Mucosa of rectum (tissue), 2 donors: ENCODE data around the gene ACSM5.
"Not testable (repeated sequence)": the region's sequence is repeated elsewhere in the genome, so short reads cannot be mapped to it uniquely, and the experiment has no call there.

Source experiments
- H3K27ac ChIP-seq, 2 donors: one replicate each; pipeline ENCODE4 v1.7.0; 2013; ENCODE audit warnings: inconsistent platforms in 2 of 2, low read depth in 2 of 2, low read length in 2 of 2
- H3K27me3 ChIP-seq, 2 donors: one replicate each; pipeline ENCODE4 v1.7.0; 2013; ENCODE audit warnings: low read length in 2 of 2; ENCODE audit not compliant: control insufficient read depth in 2 of 2, insufficient read depth in 2 of 2
- H3K36me3 ChIP-seq, 2 donors: one replicate each; pipeline ENCODE4 v1.7.0; 2013; ENCODE audit warnings: low read length in 2 of 2; ENCODE audit not compliant: control insufficient read depth in 2 of 2, insufficient read depth in 2 of 2
- H3K4me1 ChIP-seq, 2 donors: one replicate each; pipeline ENCODE4 v1.7.0; 2013; ENCODE audit warnings: low read length in 2 of 2, mild to moderate bottlenecking in 1 of 2; ENCODE audit not compliant: control insufficient read depth in 2 of 2, insufficient read depth in 2 of 2
- H3K4me3 ChIP-seq, 2 donors: one replicate each; pipeline ENCODE4 v1.7.0; 2013; ENCODE audit warnings: low read length in 2 of 2
- H3K9ac ChIP-seq, 2 donors: one replicate each; pipeline ENCODE4 v1.7.0; 2013; ENCODE audit warnings: low read length in 2 of 2, low read depth in 1 of 2, mild to moderate bottlenecking in 1 of 2
- H3K9me3 ChIP-seq, 2 donors: one replicate each; pipeline ENCODE4 v1.7.0; 2013; ENCODE audit warnings: low read length in 2 of 2; ENCODE audit not compliant: control insufficient read depth in 2 of 2
- donor health status: healthy.
- donor health status: Normal muscosa, but diverticular disease.

The ACSM5 gene

DNA sequence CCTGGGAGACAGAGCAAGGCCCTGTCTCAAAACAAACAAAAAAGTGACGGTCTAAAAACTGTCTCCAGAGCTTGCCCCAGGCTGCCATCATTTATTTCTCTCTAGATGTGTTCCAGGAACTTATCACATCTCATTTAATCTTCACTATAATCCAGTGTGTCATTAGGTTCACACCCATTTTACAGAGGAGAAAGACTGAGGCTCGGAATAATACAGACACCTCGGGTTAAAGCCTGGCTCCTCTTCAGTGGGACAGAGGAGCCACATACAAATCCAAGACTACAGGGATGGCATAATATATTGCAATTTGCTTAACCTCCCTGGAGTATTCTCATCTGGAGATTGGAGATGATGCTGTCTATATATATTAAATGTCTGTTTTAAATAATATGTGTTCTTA is 10.7 kb upstream of the ACSM5 start:
- Histone ChIP-seq H3K9ac (no peak overlapping the region), H3K9me3 (no peaks in the 10 kb centered on the region), H3K27me3 (no peaks in the 10 kb centered on the region), H3K4me1 (peaks cover under 1 to 8% of the 10 kb centered on the region in 2 donors), H3K4me3 (no peak overlapping the region), H3K27ac (no peak overlapping the region), H3K36me3 (no peaks in the 10 kb centered on the region)

DNA sequence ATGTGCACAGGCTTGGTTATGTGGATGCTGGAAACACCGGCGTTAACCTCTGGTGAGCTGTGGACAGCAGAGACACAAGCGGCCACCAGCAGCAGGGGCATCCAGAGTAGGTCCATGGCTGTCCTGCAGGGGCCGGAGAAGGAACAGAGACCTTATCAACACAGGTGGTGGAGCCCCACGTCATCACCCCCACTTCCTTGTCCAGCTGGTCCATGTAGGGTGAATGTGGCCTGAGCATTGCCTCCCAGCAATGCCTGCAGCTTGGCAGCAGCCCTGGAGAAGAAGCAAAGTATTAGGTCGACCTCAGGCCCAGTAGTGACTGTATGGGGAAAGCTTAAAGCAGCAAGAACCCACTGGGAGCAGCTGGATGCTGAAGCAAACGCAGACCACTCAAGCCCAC is 10.1 kb upstream of the ACSM5 start:
- Histone ChIP-seq H3K36me3 (no peaks in the 10 kb centered on the region), H3K9me3 (no peaks in the 10 kb centered on the region), H3K4me1 (peaks cover 0 to 8% of the 10 kb centered on the region in 2 donors), H3K27me3 (no peaks in the 10 kb centered on the region), H3K4me3 (no peak overlapping the region), H3K27ac (no peak overlapping the region), H3K9ac (no peak overlapping the region)

DNA sequence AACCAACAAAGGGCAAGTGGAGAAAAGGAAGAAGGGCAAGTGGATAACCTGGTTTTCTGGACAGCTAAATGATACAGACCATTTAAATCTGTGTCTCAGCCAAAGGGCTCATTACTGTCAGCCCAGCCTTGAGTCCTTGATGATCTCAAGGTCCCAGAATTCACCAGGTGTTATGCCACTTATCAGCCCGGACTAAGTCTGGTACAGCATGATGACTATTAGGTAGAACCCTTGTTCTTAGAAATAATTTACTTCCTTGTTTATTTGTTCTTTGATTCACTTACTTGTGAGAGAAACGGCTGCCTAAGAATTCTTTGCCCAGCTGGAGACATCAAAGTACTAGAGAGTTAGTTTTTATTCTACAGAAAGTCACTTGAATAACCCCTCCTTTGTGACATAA is 8.3 kb upstream of the ACSM5 start:
- no peaks in the 10 kb centered on the region for H3K9me3 ChIP-seq
- no peaks in the 10 kb centered on the region for H3K36me3 ChIP-seq
- H3K27ac ChIP-seq: no peak overlapping the region

DNA sequence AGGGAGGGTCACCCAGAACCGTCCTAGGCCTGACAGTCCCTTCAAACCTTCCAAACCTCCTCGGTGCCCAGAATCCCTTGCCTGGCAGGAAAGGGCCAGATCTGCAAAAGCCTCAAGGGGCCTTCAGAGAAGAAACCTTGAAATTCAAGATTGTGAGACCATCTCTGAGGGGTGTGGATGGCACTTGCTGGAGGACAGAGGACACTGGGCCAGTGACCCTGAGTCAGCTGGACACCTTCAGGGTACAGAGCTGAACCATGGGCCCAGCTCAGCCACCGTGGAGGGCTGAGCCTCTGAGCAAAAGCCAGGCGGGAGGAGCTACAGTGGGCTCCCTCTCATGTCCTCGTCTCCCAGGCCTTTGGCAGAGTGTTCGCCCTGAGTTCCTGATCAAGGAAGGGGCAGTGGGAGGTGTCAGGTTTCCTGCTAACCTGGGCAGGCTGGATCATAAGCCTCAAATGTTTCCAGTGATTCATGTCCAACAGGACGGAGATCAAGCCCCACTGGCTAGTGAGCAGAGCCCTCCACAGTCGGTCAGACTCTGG is 7.8 kb upstream of the ACSM5 start:
- Histone ChIP-seq H3K27me3 (no peaks in the 10 kb centered on the region), H3K36me3 (no peaks in the 10 kb centered on the region), H3K4me3 (no peak overlapping the region), H3K9ac (no peak overlapping the region), H3K27ac (no peak overlapping the region), H3K4me1 (peaks cover 0 to 4% of the 10 kb centered on the region in 2 donors), H3K9me3 (no peaks in the 10 kb centered on the region)

More for the DNA sequence above, 8.3 kb upstream of the ACSM5 start:
- Histone ChIP-seq H3K9ac (no peak overlapping the region), H3K4me1 (peaks cover 0 to 4% of the 10 kb centered on the region in 2 donors), H3K27me3 (no peaks in the 10 kb centered on the region), H3K4me3 (no peak overlapping the region)

DNA sequence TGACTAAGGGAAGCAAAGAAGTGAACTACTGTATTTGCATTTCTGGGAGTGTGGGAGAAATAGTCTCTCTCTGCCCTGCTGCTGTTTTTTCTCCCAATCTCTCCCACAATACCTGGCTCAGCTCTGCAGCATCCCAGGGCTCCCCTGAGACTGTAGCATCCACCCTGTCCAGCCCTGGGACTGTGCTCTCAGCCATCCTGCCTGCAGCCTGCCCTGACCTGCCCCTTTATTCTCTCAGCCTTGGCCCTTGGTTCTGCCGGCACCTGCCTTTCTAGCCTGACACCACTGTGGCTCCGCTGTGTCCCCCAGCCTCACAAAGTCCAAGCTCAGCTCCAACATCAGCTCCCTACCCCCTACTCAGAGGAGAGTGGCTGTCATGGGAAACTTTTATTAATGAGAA is 6.7 kb upstream of the ACSM5 start:
- no peaks in the 10 kb centered on the region for H3K9me3 ChIP-seq
- no peaks in the 10 kb centered on the region for H3K27me3 ChIP-seq
- H3K4me3 ChIP-seq: no peak overlapping the region
- H3K27ac ChIP-seq: no peak overlapping the region
- peaks cover 0 to 4% of the 10 kb centered on the region in 2 donors for H3K4me1 ChIP-seq
- no peak overlapping the region for H3K9ac ChIP-seq
- no peaks in the 10 kb centered on the region for H3K36me3 ChIP-seq

DNA sequence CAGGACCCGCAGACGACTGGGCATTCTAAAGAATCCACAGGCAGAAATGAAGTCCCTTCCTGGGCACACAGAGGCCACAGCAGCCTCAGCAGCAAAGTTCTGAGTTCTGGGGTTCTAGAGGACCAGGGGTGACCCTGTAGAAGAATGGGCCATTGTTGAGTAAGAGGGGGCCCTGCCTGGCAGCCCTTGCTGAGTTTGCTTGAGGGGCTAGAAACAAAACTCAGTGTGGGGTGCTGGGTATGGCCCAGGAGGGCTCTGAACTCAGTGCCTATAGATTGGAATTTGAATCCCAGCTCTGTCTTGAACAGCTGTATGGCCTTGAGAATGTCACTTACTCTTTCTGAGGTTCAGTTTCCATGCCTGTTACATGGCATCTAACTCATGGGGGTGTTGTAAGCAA is 4.7 kb upstream of the ACSM5 start, which contains the start of gene PDILT:
Gene PDILT, minus strand, starts transcription at position 101 of the 400 bp plus-strand sequence. CDS start 5,437 bp downstream, outside the sequence.
- no peak within 1 kb of the TSS for H3K4me3 ChIP-seq
- no peaks in the 10 kb centered on the region for H3K36me3 ChIP-seq
- no peak within 1 kb of the TSS for H3K9ac ChIP-seq
- H3K4me1 ChIP-seq: peaks cover 0 to under 1% of the 10 kb centered on the region in 2 donors
- no peaks in the 10 kb centered on the region for H3K9me3 ChIP-seq
- no peaks in the 10 kb centered on the region for H3K27me3 ChIP-seq
- H3K27ac ChIP-seq: no peak within 1 kb of the TSS

DNA sequence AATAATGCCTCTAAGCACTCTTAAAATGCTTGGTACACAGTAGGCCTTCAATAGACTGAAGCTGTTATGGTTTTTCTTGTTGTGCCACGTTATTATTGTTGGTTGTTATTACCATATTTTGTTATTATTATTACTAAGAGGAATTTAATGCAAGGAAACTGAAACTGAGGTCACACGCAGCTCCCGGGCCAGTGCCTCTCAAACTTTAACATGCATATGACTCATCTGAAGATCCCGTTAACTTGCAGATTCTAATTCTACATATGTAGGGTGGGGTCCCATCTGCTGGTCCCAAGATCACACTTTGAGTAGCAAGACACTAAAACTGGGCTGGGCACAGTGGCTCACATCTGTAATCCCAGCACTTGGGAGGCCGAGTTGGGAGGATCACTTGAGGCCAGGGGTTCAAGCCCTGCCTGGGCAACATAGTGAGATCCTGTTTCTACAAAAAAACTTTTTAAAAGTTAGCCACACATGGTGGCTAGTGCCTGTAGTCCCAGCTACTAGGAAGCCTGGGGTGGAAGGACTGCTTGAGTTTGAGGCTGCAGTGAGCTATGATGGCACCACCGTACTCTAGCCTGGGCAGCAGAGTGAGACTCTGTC is 888 bp downstream of the ACSM5 start:
- Histone ChIP-seq H3K4me1 (no peaks in the 10 kb centered on the region), H3K27ac (peak overlapping the region in 1 of 2 donors; percentile 39), H3K4me3 (no peak overlapping the region), H3K36me3 (no peaks in the 10 kb centered on the region), H3K27me3 (no peaks in the 10 kb centered on the region), H3K9me3 (no peaks in the 10 kb centered on the region), H3K9ac (no peak overlapping the region)

DNA sequence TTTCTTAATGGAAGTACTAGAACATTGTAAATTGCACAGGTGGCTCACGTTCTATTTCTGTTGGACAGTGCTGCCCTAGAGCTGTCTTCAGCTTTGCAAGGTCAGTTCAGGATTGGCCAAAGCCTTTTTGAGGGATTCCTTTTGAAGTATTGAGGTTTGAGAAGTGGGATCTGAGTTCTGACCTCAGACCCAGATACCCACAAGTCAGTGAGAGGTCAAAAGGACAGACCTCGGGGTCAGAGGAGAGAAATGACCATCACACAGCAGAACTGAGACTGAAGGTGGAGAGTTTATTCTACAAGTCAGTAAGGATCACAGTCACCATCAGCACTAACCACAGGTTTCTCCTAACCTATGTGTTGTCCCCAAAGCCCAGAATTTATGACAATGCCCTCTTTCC is 1.7 kb downstream of the ACSM5 start:
- no peaks in the 10 kb centered on the region for H3K27me3 ChIP-seq
- no peak overlapping the region for H3K9ac ChIP-seq
- no peak overlapping the region for H3K27ac ChIP-seq
- no peaks in the 10 kb centered on the region for H3K9me3 ChIP-seq
- no peaks in the 10 kb centered on the region for H3K36me3 ChIP-seq
- H3K4me3 ChIP-seq: no peak overlapping the region
- no peaks in the 10 kb centered on the region for H3K4me1 ChIP-seq

DNA sequence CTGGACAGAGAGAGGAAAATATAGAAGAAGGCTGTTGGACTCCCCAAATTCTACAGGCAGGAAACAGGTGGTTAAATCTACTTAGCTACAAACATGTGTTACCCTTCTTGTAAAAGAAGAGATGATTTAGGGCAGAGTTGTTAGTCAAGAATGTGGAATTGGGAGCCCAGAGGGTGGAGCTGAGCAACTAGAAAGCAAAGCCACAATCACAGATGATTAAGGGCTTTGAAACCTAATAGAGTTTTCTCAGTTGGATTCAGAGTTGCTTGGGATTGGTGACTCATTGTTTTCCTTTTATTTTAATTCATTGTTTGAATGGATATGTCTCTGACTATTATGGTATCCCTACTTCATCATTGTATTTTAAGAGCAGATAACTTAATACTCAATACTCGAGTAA is 6.2 kb downstream of the ACSM5 start:
- Histone ChIP-seq H3K4me1 (no peaks in the 10 kb centered on the region), H3K4me3 (no peak overlapping the region), H3K36me3 (no peaks in the 10 kb centered on the region), H3K9ac (no peak overlapping the region), H3K27me3 (no peaks in the 10 kb centered on the region), H3K9me3 (no peaks in the 10 kb centered on the region), H3K27ac (no peak overlapping the region)

DNA sequence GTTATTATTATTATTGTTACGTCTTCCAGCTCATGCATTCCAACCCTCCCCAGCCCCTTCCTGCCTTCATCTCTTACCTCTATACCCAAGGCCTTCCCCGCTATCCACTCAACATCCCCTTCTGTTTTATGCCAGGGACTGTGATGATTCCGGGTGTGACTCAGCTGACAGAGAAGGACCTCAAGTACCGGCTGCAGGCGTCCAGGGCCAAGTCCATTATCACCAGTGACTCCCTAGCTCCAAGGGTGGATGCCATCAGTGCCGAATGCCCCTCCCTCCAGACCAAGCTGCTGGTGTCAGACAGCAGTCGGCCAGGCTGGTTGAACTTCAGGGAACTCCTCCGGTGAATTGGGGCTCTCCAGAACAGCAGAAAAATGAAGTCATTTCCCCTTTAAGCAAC is 9.8 kb downstream of the ACSM5 start:
- not testable (repeated sequence) for H3K27me3 ChIP-seq, H3K27ac ChIP-seq, H3K36me3 ChIP-seq, H3K4me1 ChIP-seq, H3K9me3 ChIP-seq, H3K4me3 ChIP-seq, H3K9ac ChIP-seq
